ENCODE measurements around the gene KRTAP10-7. TPM values are rescaled to one million over a fixed set of nuclear protein-coding genes. Genes with fewer than 3 reads are reported as not detected.

The KRTAP10-7 gene
- total RNA-seq, 1 experiment from 2014 or later, result not detected

GRCh38 chr21:44592446-44593311 lies 7.7 kb upstream of the KRTAP10-7 start, which contains the start of gene KRTAP10-6:
TSS of gene KRTAP10-6 (minus strand) at chr21:44592505. CDS start at chr21:44592484, 21 bp downstream.
- Histone ChIP-seq H2AK5ac (ENCODE audit: insufficient read length, low read length) (no peak within 1 kb of the TSS), H4K8ac (replicated peaks; ENCODE audit: insufficient read length, low read depth, low read length) (no peak within 1 kb of the TSS), H2BK5ac (ENCODE audit: insufficient read length, low read length) (no peak within 1 kb of the TSS), H3K4me2 (ENCODE audit: insufficient read depth, insufficient read length, low read length) (no peak within 1 kb of the TSS), H3T11ph (ENCODE audit: low read length) (no peak within 1 kb of the TSS), H3K79me2 (ENCODE audit: insufficient read depth, low read length) (no peaks in the 10 kb centered on the region), H3K4me1 (ENCODE audit: insufficient read depth, low read length) (no peaks in the 10 kb centered on the region; the same call in 1 of the 2 replicates), H3K27ac (ENCODE audit: insufficient read length, low read depth, low read length) (no peak within 1 kb of the TSS), H2AFZ (ENCODE audit: low read length) (no peak within 1 kb of the TSS), H2BK20ac (ENCODE audit: low read depth, low read length, poor library complexity, severe bottlenecking) (no peak within 1 kb of the TSS), H3K27me3 (ENCODE audit: insufficient read depth, low read length) (no peaks in the 10 kb centered on the region), H3K79me1 (ENCODE audit: insufficient read depth, low read depth, low read length, poor library complexity, severe bottlenecking) (no peaks in the 10 kb centered on the region), H3K56ac (ENCODE audit: insufficient read length, low read depth, low read length) (no peak within 1 kb of the TSS), H3K23ac (ENCODE audit: insufficient read length, low read depth, low read length) (no peak within 1 kb of the TSS), H3K23me2 (ENCODE audit: insufficient read length, low read depth, low read length, poor library complexity, severe bottlenecking) (no peaks in the 10 kb centered on the region), H4K20me1 (ENCODE audit: control insufficient read depth, insufficient read depth, insufficient read length) (no peaks in the 10 kb centered on the region), H2BK15ac (ENCODE audit: low read depth, low read length) (no peak within 1 kb of the TSS), H4K91ac (ENCODE audit: insufficient read length, low read depth, low read length) (no peak within 1 kb of the TSS), H3K18ac (ENCODE audit: insufficient read length, low read depth, low read length) (peak within 1 kb of the TSS; percentile 48), H2BK120ac (ENCODE audit: low read depth, low read length, poor library complexity, severe bottlenecking) (no peak within 1 kb of the TSS), H3K14ac (ENCODE audit: insufficient read depth, low read length) (no peak within 1 kb of the TSS), H3K9ac (ENCODE audit: extremely low read depth, insufficient read length, low read length) (no peak within 1 kb of the TSS), H4K5ac (ENCODE audit: insufficient read length, low read depth, low read length) (no peak within 1 kb of the TSS), H2BK12ac (ENCODE audit: insufficient read length, low read depth, low read length) (no peak within 1 kb of the TSS), H3K9me3 (ENCODE audit: control insufficient read depth, low read depth, low read length) (no peaks in the 10 kb centered on the region), H3K4ac (ENCODE audit: low read depth, low read length) (no peak within 1 kb of the TSS)
- no CpG with 5 or more reads among the region's 33 CpGs for WGBS (ENCODE audit: extremely low coverage, insufficient read length, low lambda C conversion rate)
- Mint-ChIP-seq H3K4me3 (peak within 1 kb of the TSS in 1 of 2 experiments; percentile 64; a peak in 2 of 5 replicates), H3K9me3 (no peaks in the 10 kb centered on the region; a peak in 2 of 5 replicates), H3K27me3 (ENCODE audit: low read depth) (no peaks in the 10 kb centered on the region; the same call in none of the 2 replicates), H3K27ac (peak within 1 kb of the TSS in 2 of 3 experiments; percentile 61 to 63; a peak in 2 of 7 replicates), H3K4me1 (peaks cover 33 to 34% of the 10 kb centered on the region in 2 experiments), H3K36me3 (ENCODE audit: insufficient read depth in 1 of 3, low read depth in 3 of 3) (no peaks in the 10 kb centered on the region)
- peak; percentile 35 for DNase-seq
- no peak for TF ChIP-seq CTCF (conservative IDR thresholded peaks at IDR 0.05)

Measured in H9 (cell line).